Breast epithelium (tissue), 3 donors: ENCODE data around the gene CST3.

Experiments
- CTCF ChIP-seq, 3 donors: fragments of 450-650 bp; IDR thresholded peaks; one replicate each; pipeline ENCODE4 v1.5.1; 2016 to 2017; ENCODE audit warnings: antibody characterized with exemption in 3 of 3, mild to moderate bottlenecking in 3 of 3, moderate library complexity in 3 of 3
- POLR2AphosphoS5 ChIP-seq, 3 donors: sonication (generic); formaldehyde crosslinking; IDR thresholded peaks; one replicate each; pipeline ENCODE4 v1.6.1; 2017; ENCODE audit warnings: antibody characterized with exemption in 3 of 3

GRCh38 chr20:23653400-23653938 is 15.7 kb upstream of the CST3 start:
- TF ChIP-seq POLR2AphosphoS5 (IDR thresholded peaks at IDR 0.05), result no peak
- TF ChIP-seq CTCF (IDR thresholded peaks at IDR 0.05), result no peak
